NOMO-1 treated with DMSO at 0.1 percent for 48 hours (cell line): ENCODE measurements around the gene F2R.
A peak's percentile ranks its signal among the peaks of the same experiment; 100 is the strongest.
"Not testable (repeated sequence)": the region's sequence is repeated elsewhere in the genome, so short reads cannot be mapped to it uniquely, and the experiment has no call there.

Experiments used
- DNase-seq: peaks from one replicate; lab custom pipeline; 2025; ENCODE audit not compliant: unreplicated experiment; lab: John Stamatoyannopoulos, UW

The F2R gene

DNA sequence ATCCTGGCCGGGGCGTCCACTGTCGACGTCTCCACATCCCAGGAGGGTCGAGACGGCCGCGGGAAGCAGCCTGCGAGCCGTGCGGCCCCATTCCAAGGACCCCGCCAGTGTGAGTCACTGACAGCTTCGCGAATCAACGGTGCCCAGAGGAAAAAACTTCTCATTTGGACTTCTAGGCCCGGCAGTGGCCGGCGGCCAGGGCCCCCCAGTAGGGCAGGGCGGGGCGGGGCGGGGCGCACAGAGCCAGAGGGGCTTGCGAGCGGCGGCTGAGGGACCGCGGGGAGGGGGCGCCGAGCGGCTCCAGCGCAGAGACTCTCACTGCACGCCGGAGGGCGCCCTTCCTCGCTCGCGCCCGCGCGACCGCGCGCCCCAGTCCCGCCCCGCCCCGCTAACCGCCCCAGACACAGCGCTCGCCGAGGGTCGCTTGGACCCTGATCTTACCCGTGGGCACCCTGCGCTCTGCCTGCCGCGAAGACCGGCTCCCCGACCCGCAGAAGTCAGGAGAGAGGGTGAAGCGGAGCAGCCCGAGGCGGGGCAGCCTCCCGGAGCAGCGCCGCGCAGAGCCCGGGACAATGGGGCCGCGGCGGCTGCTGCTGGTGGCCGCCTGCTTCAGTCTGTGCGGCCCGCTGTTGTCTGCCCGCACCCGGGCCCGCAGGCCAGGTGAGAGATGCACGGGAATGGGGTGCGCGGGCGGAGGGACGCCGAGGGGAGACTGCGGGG lies at the start of gene F2R:
TSS of gene F2R (plus strand) at position 391 of the 720 bp plus-strand sequence. CDS start at position 573, 182 bp downstream.
- DNase-seq: peak; percentile 17

DNA sequence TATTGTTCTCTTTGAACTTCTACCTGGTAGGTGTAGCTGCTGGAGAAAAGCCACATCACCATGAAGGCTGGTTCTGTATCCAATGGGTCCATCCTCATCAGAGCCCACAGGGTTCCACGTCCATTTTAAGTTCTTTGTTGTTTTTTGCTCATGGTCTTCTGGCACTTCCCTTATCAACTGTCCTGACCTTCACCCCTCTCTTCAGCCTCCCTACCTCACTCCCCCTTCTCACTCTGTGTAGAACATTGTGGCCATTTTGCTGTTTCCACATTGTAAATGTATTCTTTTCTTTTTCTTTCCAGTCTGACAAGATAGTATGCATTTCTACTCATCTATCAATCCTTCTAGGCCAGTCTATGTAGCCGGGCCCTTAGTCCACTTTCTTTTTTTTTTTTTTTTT lies 48.4 kb upstream of the F2R start:
- DNase-seq: no peak

DNA sequence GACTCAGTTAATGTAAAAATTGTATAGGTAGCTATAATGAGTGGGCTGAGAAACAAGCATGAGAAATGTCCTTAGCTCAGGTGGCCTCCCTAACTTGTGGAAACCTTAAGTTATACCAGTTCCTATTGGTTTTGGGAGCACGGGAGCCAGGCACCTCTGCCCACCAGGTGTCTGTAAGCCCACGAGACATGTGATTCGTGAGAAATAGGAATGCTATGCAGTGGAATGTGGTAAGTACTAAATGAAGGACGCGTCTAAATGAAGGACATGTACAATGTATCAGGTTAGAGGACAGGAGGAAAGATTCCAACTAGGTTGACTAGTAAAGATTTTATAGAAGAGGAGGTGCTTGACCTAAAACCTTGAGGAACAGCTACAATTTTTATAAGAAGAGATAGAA lies 46.7 kb upstream of the F2R start:
- no peak for DNase-seq

DNA sequence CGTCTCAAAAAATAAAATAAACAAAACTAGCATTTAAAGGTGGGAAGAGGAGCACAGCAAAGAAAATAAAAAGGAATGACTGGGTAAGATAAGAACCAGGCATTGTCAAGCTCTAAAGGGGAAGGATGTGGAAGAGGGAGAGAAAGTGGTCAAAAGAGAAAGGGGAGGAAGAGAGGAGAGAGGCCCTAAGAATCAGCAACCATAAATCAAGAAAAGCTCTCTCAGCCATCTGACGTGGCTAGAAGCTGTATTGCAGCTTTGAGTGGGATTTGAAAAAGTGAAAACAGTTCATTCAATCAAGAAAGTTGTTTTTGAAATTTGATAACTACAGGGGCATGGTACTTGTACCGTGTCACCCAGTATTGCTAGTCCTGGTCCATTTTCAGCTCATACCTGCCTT lies 45.4 kb upstream of the F2R start:
- no peak for DNase-seq

DNA sequence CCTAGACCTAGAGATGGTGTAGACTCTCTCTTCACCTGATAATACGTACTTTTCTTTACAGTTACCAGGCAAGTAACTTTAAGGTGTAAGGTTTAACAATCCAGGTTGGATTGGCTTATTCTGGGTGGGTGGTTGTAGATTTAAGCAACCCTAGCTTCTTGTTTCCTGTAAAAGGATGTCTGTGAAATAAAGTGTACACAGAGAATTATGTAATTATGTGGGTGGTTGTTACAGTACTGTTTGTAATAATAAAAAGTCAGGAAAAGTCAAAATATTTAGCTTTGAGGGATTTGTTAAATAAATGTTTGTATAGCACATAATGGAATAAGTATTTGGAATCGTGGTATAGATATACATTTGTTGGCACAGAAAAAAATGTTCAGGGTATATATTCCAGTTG lies 43.7 kb upstream of the F2R start:
- no peak for DNase-seq

DNA sequence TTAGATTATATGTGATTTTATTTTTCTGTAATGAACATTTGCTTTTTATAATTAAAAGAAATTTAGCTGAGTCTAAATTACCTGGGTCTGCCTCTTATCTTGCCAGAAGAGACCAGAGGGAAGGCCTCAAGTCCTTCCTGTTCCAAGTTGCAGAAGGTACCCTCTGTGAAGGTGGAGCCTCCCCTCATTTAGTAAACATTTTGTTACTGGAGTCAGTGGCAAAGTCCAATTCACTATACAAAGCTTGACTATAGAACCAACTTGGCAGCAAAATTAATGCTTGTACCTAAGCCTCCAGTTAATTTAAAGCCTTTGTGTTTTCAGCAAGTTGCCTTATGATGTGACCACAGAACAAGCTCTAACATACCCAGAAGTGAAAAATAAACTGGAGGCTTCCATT lies 42.8 kb upstream of the F2R start:
- no peak for DNase-seq

DNA sequence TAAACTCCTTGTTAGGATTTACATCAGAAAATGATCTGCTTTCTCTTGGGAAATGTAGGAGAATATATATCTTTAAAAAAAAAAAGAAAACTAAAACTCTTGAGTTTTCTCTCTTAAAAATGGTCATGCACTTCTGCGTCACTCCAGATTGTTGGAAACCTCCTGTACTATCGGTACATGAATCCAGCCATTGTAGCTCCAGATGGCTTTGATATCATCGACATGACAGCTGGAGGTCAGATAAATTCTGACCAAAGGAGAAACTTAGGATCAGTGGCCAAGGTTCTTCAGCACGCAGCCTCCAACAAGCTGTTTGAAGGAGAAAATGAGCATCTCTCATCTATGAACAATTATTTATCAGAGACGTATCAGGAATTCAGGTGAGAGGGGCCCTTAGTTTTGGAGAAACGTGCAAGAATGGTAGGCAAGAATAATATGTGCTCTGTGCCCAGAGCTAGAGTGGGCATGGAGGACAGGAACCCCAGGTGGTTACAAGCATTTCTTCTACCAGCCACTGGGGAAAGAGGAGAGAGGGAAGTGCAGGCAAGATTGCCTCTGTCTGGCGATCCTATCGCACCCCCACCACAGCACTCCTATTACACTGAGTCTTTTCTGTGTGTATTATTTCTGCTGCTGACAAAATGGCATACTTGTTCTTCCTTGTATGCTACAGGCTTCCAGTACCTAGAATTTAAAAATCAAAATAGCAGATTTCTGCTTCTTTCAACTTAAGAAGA lies 41.4 kb upstream of the F2R start:
- DNase-seq: no peak

DNA sequence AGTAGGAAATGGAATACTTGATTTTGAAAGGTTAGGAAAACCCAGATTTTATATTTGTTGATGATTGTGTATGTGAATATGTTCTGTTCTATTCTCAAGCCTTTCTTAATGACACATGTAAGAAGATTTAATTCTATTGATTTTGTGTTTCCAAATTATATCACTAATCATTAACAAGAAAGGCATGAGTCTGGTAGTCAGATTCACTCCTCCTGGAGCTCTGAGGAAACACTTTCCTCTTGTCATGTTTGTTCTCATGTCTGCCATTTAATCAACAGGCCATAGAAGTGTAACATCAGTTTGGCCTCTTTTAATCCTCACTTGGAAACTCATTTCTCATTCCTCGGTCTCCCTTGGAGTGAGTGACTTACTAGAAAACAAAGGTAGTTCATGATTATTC lies 40.6 kb upstream of the F2R start:
- DNase-seq: no peak

DNA sequence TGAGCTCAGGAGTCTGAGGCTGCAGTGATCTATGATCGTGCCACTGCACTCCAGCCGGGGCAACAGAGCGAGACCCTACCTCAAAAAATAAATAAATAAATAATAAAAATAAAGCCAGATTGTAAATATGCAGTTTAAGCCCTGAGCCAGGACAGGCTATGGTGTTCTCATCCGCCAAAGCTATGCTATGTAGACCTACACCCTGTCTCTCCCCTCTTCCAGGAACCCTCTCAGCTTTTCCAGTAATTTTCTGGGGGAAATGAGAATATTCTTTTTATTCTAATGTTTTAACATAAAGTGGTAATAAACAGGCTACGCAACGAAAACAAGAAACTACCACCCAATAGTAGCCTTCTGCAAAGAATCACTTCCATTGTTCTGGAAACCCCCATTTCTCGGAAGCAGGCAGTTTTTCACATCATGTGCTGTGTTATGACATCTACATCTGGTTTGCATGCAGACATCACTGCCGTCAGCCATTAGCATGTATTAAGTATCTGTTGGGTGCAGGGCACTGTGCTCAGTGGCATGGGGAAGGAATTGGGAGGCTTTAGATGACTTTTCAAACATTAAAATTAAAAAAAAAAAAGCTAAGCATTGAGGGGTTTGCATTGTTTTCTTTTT lies 38.0 kb upstream of the F2R start:
- DNase-seq: no peak

DNA sequence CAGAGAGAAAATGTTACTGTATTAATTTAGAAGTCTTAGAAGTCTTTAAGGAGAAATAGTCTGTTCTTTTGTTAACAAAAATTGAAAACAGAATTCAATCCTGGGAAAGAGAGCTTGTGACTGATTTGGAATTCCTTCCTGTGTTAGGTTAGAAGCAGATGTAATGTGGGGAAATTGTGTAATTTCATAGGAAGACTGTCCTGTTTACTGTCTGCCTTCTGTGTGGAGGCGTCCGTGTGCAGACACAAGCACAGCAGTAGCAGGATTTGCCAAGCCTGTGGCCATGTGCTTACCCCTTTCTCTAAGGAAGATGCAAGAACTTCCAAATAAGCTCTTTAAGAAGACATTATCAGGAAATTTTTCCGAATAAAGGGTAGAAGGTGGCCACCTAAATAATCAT lies 36.7 kb upstream of the F2R start:
- no peak for DNase-seq

DNA sequence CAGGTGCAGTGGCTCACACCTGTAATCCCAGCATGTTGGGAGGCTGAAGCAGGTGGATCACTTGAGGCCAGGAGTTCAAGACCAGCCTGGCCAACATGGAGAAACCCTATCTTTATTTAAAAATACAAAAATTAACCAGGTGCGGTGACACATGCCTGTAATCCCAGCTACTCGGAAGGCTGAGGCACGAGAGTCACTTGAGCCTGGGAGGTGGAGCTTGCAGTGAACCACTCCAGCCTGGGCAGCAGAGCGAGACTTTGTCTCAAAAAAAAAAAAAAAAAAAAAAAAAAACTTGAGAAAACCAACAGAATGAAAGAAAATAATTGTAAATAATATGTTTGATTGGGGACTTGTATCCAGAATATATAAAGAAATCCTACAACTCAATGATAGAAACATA lies 35.1 kb upstream of the F2R start:
- not testable (repeated sequence) for DNase-seq

DNA sequence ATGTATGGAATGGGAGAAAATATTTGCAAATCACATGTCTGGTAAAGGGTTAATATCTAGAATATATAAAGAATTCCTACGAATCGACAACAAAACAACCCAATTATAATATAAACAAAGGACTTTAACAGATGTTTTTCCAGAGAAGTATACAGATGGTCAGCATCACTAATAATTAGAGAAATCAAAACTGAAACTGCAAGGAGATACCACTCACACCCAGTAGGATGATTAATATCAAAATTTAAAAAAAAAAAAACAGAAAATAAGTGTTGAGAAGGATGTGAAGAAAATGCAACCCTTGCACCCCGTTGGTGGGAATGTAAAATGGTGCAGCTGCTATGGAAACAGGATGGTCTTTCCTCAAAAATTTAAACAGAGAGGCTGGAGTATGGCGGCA lies 34.6 kb upstream of the F2R start:
- no peak for DNase-seq

DNA sequence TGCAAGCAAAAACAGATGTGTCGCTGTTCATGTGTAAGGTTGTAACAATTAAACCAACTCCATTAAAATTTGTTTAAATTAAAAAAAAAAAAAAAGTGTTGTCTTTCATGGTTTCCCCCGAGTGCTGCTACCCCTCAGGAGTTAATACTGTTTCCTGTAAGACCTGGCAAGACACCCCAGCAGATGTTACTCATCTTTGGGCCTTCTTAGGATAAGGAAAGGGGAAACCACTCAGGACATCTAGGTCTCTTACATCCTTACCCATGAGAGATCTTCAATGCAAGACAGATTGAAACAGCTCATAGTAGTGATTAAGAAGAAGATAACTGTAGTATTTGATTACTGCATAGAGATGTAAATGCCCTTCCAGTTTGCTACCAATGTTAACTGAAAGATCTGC lies 33.5 kb upstream of the F2R start:
- no peak for DNase-seq

DNA sequence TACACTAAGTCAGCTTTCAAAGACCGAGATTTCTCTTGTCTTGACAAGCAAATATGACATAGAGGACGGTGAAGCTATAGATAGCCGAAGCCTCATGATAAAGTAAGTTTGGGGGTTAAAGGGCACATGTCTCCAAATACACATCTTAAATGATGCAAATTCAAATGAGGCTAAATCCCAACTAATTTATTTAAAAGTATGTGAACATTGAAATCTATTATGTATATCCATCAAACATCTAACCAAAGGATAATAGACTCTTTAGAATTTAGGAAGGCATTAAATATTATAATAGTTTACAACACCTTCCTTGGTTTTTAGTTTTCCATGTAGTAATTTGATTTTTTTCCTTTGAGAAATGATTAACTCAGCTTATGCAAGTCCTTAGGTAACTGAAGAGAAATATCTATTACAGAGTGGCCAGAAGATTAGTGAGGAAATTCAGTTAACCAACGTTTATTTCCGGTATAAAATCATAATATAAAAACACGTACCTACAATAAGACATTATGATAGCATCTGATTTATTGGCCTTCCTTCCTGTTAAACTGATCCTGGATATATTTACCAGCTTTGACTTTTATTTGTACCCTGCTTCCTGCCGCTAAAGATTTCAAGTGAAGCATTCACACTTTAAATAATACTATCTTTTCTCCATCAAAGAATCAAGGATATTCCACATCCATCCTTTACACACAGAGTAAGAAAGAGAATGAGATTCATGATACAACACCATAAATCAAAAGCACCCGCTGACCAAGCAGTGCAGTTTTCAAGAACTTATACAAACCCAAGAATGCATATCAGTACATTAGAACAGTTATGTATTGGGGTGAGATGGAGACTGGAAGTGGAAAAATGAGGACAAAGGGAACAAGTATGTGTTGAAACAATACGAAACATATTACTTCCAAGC lies 31.9 kb upstream of the F2R start:
- DNase-seq: no peak

DNA sequence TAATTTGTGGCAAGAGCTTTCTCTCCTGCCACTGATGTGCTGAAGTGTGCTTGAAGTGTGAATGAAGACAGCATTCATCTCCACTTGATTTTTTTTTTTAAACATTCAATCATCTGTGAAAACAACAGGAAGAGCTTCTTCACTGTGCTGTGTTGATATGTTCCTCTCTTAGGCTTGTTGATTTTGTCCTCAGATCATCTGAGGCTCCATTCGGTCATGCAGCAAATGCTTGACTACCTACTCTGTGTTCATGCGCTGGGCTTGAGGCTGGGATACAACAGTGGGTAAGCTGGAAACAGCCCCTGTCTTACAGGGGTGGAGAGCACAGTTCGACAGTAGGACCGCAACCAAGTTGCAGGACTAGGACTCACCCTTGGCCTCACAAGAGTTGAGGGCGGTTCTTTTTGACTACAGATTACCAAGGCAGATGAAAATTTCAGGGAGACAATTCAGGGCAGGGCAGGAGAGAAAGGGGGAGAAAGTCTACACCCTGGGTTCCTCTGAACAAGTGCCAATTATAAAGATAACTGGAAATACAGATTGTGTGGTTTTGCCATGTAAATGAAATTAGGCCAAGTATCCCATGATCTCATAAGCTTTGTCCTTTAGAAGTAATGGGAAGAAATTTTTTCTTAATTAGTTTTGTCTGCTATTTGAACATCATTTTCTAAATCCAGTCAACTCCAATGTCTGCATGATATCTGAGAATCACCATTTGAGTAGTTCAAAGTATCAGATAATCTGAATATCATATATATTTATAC lies 31.0 kb upstream of the F2R start:
- no peak for DNase-seq

DNA sequence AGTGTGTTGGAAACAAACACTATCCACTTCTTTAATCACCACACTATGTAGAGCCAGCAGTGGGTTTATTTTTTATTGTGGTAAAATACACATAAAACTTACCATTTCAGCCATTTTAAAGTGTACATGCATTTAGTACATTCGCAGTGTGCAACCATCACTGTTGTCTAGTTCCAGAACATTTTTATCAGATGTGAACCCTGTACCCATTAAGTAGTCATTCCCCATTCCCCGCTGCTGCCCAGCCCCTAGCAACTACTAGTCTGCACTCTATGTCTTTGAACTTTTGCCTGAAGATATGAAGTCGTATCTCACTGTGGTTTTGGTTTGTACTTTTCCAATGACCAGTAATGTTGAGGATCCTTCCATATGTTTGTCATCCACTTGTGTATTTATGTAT lies 30.2 kb upstream of the F2R start:
- DNase-seq: no peak

DNA sequence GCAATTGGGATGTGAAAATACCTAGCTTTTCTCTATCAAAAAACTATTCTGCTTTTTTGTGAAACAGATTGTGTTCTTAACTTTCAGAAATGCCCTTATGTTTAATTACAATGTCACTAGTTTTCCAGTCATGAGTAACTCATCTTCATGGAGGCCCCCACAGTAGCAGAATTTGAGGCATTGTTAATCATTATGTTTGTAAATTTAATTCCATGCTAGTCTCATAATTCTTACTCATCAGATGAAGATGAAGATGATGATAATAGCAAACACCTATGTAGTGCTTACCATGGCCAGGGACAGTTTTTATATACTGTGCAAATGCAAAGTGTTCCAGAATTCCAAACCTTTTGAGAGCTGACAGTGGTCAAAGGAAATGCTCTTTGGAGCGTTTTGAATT lies 27.7 kb upstream of the F2R start:
- no peak for DNase-seq

DNA sequence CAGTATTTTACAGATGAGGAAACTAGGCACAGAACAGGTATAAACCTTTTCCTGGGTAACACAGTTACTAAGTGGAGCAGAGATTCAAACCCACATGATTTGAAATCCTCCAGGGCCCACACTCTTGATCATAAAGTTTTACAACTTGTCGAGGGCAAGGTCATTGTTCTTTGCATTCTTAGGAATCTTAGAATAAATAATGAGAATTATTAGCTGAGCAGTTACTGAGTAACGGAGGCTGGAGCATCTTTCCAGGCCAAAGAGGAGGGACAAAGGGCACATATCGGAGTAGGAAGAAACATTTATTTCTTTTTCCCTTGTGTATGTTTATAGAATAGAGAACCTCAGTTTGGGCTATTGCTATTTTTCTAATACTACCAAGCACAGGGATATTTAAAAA lies 27.1 kb upstream of the F2R start:
- DNase-seq: no peak

DNA sequence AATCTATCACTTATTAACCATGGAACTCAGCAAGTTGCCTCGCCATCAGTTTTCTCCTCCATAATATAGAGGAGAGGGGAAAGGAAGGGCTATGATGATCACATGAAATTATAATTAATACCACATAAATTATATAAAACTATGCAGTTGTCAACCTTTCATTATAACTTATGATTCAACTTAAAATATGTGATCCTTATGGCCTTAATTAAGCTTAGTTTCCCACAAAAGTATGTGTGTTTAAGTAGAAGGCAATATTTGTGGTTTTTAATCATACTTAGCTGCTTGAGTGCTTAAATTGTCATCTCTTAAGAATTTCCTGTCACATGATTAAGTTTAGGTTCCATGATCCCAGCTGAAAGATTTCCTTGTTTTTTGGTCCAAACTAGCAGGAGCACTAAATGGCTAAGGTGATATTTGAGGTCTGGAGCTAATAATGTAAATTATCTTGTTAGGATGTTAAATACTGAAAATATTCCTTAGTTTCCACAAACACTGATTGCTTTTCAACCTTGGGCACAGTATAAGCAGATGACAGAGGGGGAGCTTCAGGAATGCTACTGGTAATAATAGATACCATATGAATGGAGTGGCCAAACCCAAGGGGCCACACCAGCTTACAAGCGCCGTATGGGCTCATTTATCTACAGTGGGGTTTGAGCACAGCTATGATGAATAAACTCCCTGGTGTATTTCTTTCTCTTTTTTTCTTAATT lies 26.4 kb upstream of the F2R start:
- DNase-seq: no peak
